NCI-H2227 treated with DMSO at 0.1 percent for 48 hours (cell line): ENCODE measurements around the gene RGR.

Experiments used
- DNase-seq: peaks from one replicate; lab custom pipeline; 2025; lab: John Stamatoyannopoulos, UW

RGR gene, protein sequence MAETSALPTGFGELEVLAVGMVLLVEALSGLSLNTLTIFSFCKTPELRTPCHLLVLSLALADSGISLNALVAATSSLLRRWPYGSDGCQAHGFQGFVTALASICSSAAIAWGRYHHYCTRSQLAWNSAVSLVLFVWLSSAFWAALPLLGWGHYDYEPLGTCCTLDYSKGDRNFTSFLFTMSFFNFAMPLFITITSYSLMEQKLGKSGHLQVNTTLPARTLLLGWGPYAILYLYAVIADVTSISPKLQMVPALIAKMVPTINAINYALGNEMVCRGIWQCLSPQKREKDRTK

DNA sequence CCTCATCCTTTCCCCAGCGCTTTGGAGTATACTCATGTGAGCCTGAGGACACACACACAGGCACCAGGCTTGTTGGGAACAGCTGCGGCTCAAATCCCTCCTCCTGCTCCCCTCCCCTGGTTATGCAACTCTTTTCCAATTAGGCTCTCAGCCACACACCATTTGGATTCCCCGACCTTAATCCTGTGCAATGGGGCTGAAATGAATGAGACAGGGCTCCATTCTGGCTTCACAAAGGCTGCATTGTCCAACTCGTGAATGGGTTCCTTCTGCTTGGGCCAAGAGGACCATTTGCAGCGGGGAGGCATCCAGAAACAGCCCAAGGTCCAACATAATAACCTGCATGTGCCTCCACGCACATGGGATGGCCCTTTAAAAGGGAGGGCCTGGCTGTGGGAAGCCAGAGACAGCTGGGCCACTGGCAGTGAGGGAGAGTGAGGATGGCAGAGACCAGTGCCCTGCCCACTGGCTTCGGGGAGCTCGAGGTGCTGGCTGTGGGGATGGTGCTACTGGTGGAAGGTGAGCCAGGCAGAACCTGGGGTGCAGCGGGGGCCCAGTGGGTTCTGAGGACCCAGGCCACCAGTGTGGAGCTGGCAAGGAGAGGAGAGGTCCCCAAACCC, at the start of gene RGR:
TSS of gene RGR (plus strand) at position 403 of the 620 bp plus-strand sequence. CDS start at position 441, 38 bp downstream.
- no peak for DNase-seq

- DNase-seq, result no peak
Measured at GRCh38 chr10:84196083-84196482, 48.8 kb upstream of the RGR start.

DNA sequence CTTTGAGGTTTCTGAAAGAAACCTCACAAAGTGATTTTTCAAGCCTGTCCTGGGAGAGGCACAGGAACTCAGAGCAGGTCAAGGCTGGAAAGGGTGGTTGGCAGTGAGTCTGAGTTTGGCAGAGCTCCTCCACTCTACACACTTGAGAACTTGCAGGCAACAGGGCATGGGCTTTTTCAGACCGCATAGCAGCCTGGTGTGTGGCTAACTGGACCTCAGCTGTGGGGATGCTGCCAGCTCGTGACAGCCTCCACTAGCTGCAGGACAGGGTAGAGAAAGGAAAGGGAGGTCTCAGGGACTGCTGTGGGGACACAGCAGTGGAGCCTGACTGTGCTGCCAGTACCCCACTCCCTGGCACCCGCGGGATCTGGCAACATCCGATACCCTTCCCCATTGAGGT, 47.9 kb upstream of the RGR start:
- DNase-seq, result no peak

GRCh38 chr10:84197643-84198042, 47.2 kb upstream of the RGR start:
- DNase-seq, result no peak

- DNase-seq, result no peak
Measured at GRCh38 chr10:84198206-84198915, 46.5 kb upstream of the RGR start.

DNA sequence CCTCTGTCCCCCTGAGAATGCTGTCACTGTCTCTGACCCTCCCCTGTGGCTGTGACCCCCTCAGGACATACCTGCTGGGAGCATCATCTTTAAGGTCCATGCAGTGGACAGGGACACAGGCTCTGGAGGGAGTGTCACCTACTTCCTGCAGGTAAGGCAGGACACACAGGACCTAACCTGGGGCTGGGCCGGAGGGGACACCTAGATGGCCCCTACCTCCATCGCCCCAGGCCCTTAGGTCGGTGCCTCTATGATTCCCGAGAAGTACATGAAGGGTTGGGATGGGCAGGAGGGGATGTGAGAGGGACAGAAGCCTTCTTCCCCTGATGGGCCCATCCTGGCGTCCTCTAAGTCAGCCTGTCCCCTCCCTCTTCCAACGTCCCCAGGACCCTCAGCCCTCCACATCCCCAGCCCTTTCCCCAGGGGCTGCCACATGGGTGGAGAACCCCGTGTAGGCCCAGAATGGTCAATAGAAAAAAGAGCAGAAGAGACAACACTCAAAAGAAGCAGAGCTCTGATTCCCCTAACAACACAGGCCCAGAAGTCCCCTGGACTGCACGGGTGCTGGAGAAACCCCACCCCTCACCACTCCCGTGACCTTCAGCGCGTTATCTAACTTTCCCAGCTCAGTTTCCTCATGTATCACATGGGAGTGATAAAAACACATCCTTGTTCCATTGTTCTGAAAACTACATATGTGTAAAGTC, 44.2 kb upstream of the RGR start:
- DNase-seq, result no peak

DNA sequence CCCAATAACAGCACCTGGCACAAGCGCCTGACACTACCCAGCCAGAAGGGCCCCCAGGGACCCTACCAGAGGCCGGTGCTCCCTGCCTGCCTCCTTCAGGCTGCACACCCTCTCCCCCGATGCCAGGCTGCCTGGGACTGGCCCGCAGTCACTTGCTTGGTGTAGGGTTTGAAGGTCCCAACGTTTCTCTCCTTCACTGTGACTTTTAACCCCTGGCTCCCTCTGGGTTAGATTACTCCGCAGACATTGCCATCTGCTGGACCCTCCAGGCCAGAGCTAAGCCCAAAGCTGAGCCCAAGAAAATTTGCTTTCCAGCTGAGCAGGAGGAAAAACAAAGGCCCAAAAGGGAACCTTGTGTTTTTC, 43.6 kb upstream of the RGR start:
- DNase-seq, result no peak

DNA sequence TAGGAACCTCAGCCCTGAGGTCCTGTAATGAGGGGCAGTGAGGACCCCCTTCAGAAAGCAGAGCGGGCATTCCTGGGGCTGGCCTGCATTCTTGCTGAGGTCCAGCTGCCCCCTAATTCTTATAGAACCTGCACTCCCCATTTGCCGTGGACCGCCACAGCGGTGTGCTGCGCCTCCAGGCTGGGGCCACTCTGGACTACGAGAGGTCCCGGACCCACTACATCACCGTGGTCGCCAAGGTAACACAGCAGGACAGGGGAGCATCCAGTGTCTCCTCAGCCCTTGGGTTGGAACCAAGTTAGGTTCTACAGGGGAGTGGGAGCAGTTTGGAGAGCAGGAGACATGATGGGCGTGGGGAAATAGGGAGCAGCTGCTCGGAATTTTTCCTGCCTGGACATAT, 43.2 kb upstream of the RGR start:
- no peak for DNase-seq

GRCh38 chr10:84202349-84202748, 42.5 kb upstream of the RGR start:
- DNase-seq, result no peak

- no peak for DNase-seq
Measured at GRCh38 chr10:84204122-84204521, 40.7 kb upstream of the RGR start.

DNA sequence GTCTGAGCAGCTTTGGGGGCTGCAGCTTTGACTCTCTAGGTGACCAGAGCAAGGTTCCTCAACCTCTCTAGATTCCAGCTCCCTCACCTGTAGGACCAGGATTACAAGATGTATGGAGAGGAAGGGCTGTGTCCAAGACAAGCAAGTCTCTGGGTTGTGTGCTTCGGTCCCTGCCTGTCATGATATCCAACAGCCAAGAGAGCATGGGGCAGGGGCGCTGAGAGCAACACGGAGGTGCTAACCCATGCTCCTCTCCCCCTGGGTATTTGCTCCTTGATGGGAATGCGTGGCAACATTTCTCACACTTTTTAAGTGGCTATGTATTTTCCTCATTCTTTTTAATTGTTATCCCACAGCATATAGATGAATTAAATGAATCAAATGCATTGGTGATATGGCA, 40.2 kb upstream of the RGR start:
- DNase-seq, result no peak

GRCh38 chr10:84205049-84205852, 39.6 kb upstream of the RGR start:
- DNase-seq, result peak; percentile 14

GRCh38 chr10:84205853-84206525, 38.9 kb upstream of the RGR start:
- DNase-seq, result no peak

GRCh38 chr10:84208023-84208422, 36.8 kb upstream of the RGR start:
- DNase-seq, result no peak

DNA sequence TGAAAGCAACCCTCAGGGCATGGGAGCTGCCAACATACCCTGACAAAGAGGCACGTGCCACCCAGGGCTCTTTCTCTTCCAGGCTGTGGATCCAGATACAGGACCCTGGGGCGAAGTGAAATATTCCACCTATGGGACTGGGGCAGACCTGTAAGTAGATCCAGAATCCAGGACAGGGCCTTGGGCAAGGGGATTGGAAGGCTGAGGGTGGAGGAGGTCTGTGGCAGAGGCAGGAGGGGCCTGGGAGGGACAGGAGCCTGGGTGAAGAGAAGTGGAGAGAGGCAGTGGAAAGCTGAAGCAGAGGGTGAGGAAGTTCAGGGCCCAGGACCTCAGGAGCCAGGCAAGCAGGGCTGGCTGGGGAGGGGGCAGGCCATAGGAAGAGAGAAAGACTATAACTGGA, 33.3 kb upstream of the RGR start:
- no peak for DNase-seq

- no peak for DNase-seq
Measured at GRCh38 chr10:84212014-84212413, 32.8 kb upstream of the RGR start.

DNA sequence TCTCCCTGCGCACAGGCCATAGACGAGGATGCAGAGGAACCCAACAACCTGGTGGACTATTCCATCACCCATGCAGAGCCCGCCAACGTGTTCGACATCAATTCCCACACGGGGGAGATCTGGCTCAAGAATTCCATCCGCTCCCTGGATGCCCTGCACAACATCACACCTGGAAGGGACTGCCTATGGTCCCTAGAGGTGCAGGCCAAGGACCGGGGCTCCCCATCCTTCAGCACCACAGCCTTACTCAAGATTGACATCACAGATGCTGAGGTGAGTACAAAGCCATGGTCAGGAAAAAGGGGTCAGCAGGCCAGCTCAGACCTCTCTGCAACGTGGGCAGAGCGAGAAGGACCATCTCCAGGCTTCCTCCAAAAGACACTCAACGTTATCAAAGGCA, 31.8 kb upstream of the RGR start:
- no peak for DNase-seq

- no peak for DNase-seq
Measured at GRCh38 chr10:84214046-84214572, 30.7 kb upstream of the RGR start.

DNA sequence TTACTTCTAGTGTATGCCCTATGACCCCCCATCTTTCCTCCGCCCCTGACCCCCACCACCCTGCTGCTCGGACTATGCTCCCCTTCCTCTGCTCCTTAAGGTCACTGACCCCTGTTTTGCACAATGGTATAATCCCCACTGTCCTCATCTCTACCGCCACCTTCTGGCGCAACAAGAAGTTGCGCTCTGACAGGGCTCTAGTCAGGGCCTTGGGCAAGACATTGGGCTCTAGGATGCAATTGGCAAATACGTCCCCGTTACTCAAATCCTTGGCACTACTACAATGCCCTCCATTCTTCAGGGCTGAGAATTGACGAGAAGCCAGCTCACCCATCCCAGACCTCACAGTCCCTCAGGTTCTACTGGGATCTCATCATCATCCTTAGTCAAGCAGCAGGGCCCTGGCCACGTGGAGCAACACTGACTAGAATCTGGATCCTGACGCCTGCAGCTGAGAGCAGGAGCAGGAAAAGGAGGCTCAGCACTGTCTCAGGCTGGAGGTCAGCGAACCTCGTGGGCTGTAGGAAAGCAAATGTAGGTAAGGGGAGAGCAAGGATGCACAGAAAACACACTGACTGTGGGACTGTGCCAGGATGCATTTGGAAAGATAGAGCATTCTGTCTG, 30.1 kb upstream of the RGR start:
- DNase-seq, result no peak

GRCh38 chr10:84216834-84217233, 28.0 kb upstream of the RGR start:
- DNase-seq, result no peak

- no peak for DNase-seq
Measured at GRCh38 chr10:84217746-84218145, 27.1 kb upstream of the RGR start.
